HL-60/S4 treated with retinoic acid at 250 ng/mL for 4 days and 3 days (cell line): Measurements from ENCODE around the gene TMEM217.

Experiments
- in situ Hi-C: fragments of 300-500 bp; cut with MboI; formaldehyde crosslinking; loops from 2 replicates; pipeline ENCODE4 v1.7.0; 2022; ENCODE audit warnings: low sequenced_read_pairs

Gene TMEM217

DNA sequence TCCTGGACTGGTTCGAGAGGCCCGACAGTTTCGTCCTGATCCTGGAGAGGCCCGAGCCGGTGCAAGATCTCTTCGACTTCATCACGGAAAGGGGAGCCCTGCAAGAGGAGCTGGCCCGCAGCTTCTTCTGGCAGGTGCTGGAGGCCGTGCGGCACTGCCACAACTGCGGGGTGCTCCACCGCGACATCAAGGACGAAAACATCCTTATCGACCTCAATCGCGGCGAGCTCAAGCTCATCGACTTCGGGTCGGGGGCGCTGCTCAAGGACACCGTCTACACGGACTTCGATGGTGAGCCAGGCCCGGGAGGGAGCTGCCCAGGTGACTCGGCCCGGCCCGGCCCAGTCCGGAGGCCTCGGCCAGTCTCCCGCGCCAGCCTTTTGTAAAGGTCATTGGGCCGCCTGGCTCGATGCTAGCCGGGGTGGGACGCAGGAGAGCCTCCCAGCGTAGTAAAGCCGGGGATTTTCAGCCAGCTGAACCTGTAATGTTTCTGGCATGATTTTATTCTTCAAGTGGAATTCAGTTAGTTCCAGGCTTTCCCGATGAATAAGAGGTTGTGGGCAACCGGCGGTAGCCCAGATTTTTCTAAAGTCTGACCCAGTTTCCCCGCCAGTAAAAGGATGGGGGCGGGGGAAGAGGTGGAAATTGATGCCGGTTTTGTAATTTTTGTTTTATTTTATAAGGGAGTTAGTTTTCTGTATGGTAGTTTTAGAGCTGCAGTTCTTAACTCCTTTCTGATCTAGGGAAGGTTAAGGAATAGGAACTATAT lies 86.6 kb downstream of the TMEM217 start:
- in situ Hi-C loops: loop anchor here (5.0 to 10.0 kb wide), 2 partner anchors 36 to 117 kb away; no protein-coding TSS in a partner anchor

DNA sequence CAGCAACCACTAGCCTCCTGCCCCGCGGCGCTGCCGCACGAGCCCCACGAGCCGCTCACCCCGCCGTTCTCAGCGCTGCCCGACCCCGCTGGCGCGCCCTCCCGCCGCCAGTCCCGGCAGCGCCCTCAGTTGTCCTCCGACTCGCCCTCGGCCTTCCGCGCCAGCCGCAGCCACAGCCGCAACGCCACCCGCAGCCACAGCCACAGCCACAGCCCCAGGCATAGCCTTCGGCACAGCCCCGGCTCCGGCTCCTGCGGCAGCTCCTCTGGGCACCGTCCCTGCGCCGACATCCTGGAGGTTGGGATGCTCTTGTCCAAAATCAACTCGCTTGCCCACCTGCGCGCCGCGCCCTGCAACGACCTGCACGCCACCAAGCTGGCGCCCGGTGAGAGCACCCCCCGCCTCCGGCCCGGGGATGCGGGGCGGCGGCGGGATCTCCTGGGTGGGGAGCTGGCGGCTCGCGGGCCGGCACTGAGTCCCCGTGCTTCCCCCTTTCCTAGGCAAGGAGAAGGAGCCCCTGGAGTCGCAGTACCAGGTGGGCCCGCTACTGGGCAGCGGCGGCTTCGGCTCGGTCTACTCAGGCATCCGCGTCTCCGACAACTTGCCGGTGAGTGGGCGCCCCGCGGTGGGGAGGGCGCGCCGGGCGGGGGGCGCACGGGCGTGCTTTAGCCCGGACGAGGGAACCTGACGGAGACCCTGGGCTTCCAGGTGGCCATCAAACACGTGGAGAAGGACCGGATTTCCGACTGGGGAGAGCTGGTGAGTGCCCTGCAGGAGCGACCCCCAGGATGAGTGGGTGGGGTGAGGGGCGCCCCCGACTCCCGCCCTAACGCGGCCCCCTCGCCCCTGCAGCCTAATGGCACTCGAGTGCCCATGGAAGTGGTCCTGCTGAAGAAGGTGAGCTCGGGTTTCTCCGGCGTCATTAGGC lies 87.4 kb downstream of the TMEM217 start:
- in situ Hi-C loops: loop anchor here (5.0 to 10.0 kb wide), 2 partner anchors 37 to 116 kb away; no protein-coding TSS in a partner anchor

- in situ Hi-C loops: loop anchor here (5.0 to 10.0 kb wide), 2 partner anchors 38 to 115 kb away; no protein-coding TSS in a partner anchor
Observed at GRCh38 chr6:37169496-37170272, 88.3 kb downstream of the TMEM217 start, which contains the start of gene PIM1. PIM1 (plus strand) TSS chr6:37170152; CDS start chr6:37170576, 424 bp downstream.

DNA sequence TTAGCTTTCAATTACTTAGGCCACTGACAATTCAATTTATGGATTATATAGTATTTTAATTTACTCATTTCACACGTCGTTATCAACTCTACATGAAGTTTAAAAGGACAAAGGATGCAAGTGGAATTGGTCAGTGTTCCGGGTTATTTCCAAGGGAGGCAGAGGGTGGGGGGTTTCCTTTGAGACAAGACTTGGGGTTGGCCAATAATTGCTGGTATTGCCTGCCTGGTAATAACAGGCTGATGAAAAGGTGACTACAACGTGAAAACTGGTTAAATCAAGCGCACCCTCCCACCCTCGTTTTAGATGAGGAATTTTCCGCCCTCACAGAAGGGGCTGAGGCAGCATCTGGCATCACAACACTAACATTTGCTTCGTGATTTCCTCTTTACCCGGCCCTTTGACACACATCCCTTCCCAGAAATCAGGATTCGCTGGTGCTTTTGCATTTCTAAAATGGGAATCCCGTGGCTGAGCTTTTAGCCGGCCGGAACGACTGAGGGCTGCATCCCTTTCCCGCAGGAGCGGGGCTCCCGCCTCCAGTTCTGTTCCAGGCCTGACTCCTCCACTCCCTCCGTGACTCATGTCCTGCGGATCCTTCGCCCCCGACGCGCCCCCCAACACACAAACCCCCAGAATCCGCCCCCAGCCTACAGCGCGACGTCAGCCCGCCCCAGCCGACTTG lies 89.0 kb downstream of the TMEM217 start:
- in situ Hi-C loops: no loop called here

- in situ Hi-C loops: no loop called here
Observed at GRCh38 chr6:37168163-37168758, 89.7 kb downstream of the TMEM217 start.

- in situ Hi-C loops: no loop called here
Observed at GRCh38 chr6:37162740-37163139, 95.2 kb downstream of the TMEM217 start.
